SK-N-SH (cell line): Measurements from ENCODE around the gene PODN.

ENCODE experiments used
- CHD2 ChIP-seq: fragments of 150-350 bp; IDR thresholded peaks from 2 replicates; pipeline ENCODE4 v1.6.1; 2018; ENCODE audit warnings: low read length; ENCODE audit not compliant: partially characterized antibody
- CTCF ChIP-seq: fragments of 200-600 bp; sonication (generic); IDR thresholded peaks from 2 replicates; pipeline ENCODE4 v1.6.1; 2017; ENCODE audit warnings: antibody characterized with exemption, mild to moderate bottlenecking, moderate library complexity
- EP300 ChIP-seq, 2 experiments: IDR thresholded peaks; 2 replicates each; pipeline versions ENCODE4 v1.4.0 to v1.6.1; 2012; ENCODE audit warnings: borderline replicate concordance in 1 of 2, low read depth in 1 of 2, low read length in 1 of 2
- FOXJ3 ChIP-seq: sonication (generic); formaldehyde crosslinking; IDR thresholded peaks from 2 replicates; pipeline ENCODE4 v1.5.1; 2020; ENCODE audit warnings: mild to moderate bottlenecking, missing genetic modification reagents
- GABPA ChIP-seq: IDR thresholded peaks from 2 replicates; pipeline ENCODE4 v1.4.0; 2012; ENCODE audit warnings: low read depth, mild to moderate bottlenecking
- SIN3A ChIP-seq: IDR thresholded peaks from 2 replicates; pipeline ENCODE4 v1.6.1; 2012; ENCODE audit warnings: low read depth, mild to moderate bottlenecking, low read length, moderate library complexity, borderline replicate concordance
- TF ChIP-seq, protein P1 (sequence below): fragments of 150-350 bp; IDR thresholded peaks from 2 replicates; pipeline ENCODE4 v1.6.1; 2017; ENCODE audit warnings: antibody characterized with exemption, low read length, low read depth, borderline replicate concordance

DNA sequence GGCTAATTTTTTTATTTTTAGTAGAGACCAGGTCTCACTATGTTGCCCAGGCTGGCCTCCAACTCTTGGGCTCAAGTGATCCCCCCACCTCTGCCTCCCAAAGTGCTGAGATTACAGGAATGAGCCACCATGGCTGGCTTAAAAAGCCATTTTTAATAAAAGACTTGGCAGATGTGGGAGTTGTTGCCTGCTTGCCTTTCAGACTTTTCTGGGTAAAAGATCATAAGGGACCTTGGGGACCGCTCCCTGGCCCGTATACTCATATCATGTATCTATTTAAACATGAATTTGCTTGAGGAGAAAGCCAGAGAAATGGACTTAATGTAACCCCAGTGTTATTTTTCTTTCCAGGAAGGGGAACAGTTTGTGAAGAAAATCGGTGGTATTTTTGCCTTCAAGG lies 23.4 kb upstream of the PODN start:
- TF ChIP-seq SIN3A: no peak
- TF ChIP-seq CTCF: no peak
- TF ChIP-seq, protein P1, sequence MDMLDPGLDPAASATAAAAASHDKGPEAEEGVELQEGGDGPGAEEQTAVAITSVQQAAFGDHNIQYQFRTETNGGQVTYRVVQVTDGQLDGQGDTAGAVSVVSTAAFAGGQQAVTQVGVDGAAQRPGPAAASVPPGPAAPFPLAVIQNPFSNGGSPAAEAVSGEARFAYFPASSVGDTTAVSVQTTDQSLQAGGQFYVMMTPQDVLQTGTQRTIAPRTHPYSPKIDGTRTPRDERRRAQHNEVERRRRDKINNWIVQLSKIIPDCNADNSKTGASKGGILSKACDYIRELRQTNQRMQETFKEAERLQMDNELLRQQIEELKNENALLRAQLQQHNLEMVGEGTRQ: no peak
- TF ChIP-seq CHD2: no peak
- TF ChIP-seq EP300 (IDR thresholded peaks at IDR 0.05; ENCODE audit: borderline replicate concordance in 1 of 2, low read depth in 1 of 2, low read length in 1 of 2): no peak
- TF ChIP-seq GABPA: no peak
- TF ChIP-seq FOXJ3: no peak
